Neural progenitor cell (in vitro differentiated cells): ENCODE data around the gene ZBTB46. TPM values are rescaled to one million over a fixed set of nuclear protein-coding genes. Genes with fewer than 3 reads are reported as not detected.

Experiments
- DNase-seq: peaks from one replicate; pipeline ENCODE4 v3.0.0-alpha.2; 2016; ENCODE audit warnings: low spot score
- H2AFZ ChIP-seq: fragments of 200-600 bp; sonication (generic); replicated peaks from 2 replicates; pipeline ENCODE4 v1.6.1; 2016; ENCODE audit warnings: antibody characterized with exemption
- H3F3A ChIP-seq: fragments of 200-600 bp; sonication (generic); 2 replicates; pipeline ENCODE4 v1.6.1; 2016; ENCODE audit warnings: antibody characterized with exemption, low read depth
- H3K27ac ChIP-seq: fragments of 200-600 bp; sonication (generic); 2 replicates; pipeline ENCODE4 v1.5.1; 2016; ENCODE audit warnings: mild to moderate bottlenecking
- H3K27me3 ChIP-seq: fragments of 200-600 bp; sonication (generic); 2 replicates; pipeline ENCODE4 v1.6.1; 2016; ENCODE audit warnings: mild to moderate bottlenecking, moderate library complexity
- H3K36me3 ChIP-seq: fragments of 200-600 bp; sonication (generic); 2 replicates; pipeline ENCODE4 v1.5.1; 2016
- H3K4me1 ChIP-seq: fragments of 200-600 bp; sonication (generic); 2 replicates; pipeline ENCODE4 v1.6.1; 2016; ENCODE audit warnings: mixed run types
- H3K4me2 ChIP-seq: fragments of 200-600 bp; sonication (generic); 2 replicates; pipeline ENCODE4 v1.6.1; 2016
- H3K4me3 ChIP-seq: fragments of 200-600 bp; sonication (generic); 2 replicates; pipeline ENCODE4 v1.5.1; 2016
- H3K79me2 ChIP-seq: fragments of 200-600 bp; sonication (generic); 2 replicates; pipeline ENCODE4 v1.6.1; 2016; ENCODE audit warnings: low read depth
- H3K9ac ChIP-seq: fragments of 200-600 bp; sonication (generic); 2 replicates; pipeline ENCODE4 v1.6.1; 2016
- H3K9me3 ChIP-seq: fragments of 200-600 bp; sonication (generic); 2 replicates; pipeline ENCODE4 v1.5.1; 2016; ENCODE audit warnings: low read depth
- H4K20me1 ChIP-seq: fragments of 200-600 bp; sonication (generic); 2 replicates; pipeline ENCODE4 v1.6.1; 2016; ENCODE audit warnings: low read depth
- H3K27ac Mint-ChIP-seq: 3 replicates; pipeline ENCODE4 v1.8.0; 2021; ENCODE audit warnings: mixed read lengths
- H3K27me3 Mint-ChIP-seq: 2 replicates; pipeline ENCODE4 v1.8.0; 2022; ENCODE audit warnings: low read depth, mild to moderate bottlenecking, inconsistent platforms, moderate library complexity, mixed read lengths; ENCODE audit not compliant: insufficient read depth
- H3K36me3 Mint-ChIP-seq: 3 replicates; pipeline ENCODE4 v1.8.0; 2021; ENCODE audit warnings: mixed read lengths
- H3K4me1 Mint-ChIP-seq: 3 replicates; pipeline ENCODE4 v1.8.0; 2021; ENCODE audit warnings: mixed read lengths
- H3K4me3 Mint-ChIP-seq: 3 replicates; pipeline ENCODE4 v1.8.0; 2021; ENCODE audit warnings: mild to moderate bottlenecking, moderate library complexity, mixed read lengths
- H3K9me3 Mint-ChIP-seq: 3 replicates; pipeline ENCODE4 v1.8.0; 2020; ENCODE audit warnings: mixed read lengths
- EZH2 ChIP-seq: fragments of 200-600 bp; sonication (generic); IDR thresholded peaks from 2 replicates; pipeline ENCODE4 v1.6.1; 2017; ENCODE audit warnings: antibody characterized with exemption, mild to moderate bottlenecking, moderate library complexity
- EZH2phosphoT487 ChIP-seq: fragments of 200-600 bp; sonication (generic); IDR thresholded peaks from 2 replicates; pipeline ENCODE4 v1.6.1; 2017; ENCODE audit warnings: antibody characterized with exemption
- total RNA-seq: library from RNA; depleted of rRNA; stranded (reverse); fragments of >200 nt; gene quantifications from 2 replicates; pipeline ENCODE4 v1.2.3, GENCODE V29; 2015; ENCODE audit warnings: low replicate concordance
- TF ChIP-seq, protein P1 (sequence below): fragments of 200-600 bp; sonication (generic); IDR thresholded peaks from 2 replicates; pipeline ENCODE4 v1.5.1; 2017; ENCODE audit warnings: antibody characterized with exemption, mild to moderate bottlenecking

ZBTB46 gene
- total RNA-seq, 1 donor from 2014 or later, result 8.1 TPM

GRCh38 chr20:63783970-63784369, 47.1 kb downstream of the ZBTB46 start:
- Histone ChIP-seq H3K36me3 (no peaks in the 10 kb centered on the region), H3K4me2 (no peak overlapping the region), H3K79me2 (no peaks in the 10 kb centered on the region), H3K9ac (no peak overlapping the region), H3K27ac (no peak overlapping the region), H3K4me1 (peaks cover 8% of the 10 kb centered on the region), H4K20me1 (peaks cover 3% of the 10 kb centered on the region), H3F3A (peaks cover 10% of the 10 kb centered on the region), H3K27me3 (no peaks in the 10 kb centered on the region), H3K4me3 (no peak overlapping the region), H2AFZ (no peak overlapping the region), H3K9me3 (no peaks in the 10 kb centered on the region)
- DNase-seq, result no peak
- Mint-ChIP-seq H3K27me3 (peaks cover 6% of the 10 kb centered on the region), H3K4me3 (no peak overlapping the region), H3K9me3 (no peaks in the 10 kb centered on the region), H3K36me3 (peaks cover 2% of the 10 kb centered on the region), H3K4me1 (peaks cover 27% of the 10 kb centered on the region), H3K27ac (peak overlapping the region; percentile 87)
- TF ChIP-seq, protein P1, sequence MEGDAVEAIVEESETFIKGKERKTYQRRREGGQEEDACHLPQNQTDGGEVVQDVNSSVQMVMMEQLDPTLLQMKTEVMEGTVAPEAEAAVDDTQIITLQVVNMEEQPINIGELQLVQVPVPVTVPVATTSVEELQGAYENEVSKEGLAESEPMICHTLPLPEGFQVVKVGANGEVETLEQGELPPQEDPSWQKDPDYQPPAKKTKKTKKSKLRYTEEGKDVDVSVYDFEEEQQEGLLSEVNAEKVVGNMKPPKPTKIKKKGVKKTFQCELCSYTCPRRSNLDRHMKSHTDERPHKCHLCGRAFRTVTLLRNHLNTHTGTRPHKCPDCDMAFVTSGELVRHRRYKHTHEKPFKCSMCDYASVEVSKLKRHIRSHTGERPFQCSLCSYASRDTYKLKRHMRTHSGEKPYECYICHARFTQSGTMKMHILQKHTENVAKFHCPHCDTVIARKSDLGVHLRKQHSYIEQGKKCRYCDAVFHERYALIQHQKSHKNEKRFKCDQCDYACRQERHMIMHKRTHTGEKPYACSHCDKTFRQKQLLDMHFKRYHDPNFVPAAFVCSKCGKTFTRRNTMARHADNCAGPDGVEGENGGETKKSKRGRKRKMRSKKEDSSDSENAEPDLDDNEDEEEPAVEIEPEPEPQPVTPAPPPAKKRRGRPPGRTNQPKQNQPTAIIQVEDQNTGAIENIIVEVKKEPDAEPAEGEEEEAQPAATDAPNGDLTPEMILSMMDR, result no peak
- no peak for TF ChIP-seq EZH2
- TF ChIP-seq EZH2phosphoT487, result no peak

DNA sequence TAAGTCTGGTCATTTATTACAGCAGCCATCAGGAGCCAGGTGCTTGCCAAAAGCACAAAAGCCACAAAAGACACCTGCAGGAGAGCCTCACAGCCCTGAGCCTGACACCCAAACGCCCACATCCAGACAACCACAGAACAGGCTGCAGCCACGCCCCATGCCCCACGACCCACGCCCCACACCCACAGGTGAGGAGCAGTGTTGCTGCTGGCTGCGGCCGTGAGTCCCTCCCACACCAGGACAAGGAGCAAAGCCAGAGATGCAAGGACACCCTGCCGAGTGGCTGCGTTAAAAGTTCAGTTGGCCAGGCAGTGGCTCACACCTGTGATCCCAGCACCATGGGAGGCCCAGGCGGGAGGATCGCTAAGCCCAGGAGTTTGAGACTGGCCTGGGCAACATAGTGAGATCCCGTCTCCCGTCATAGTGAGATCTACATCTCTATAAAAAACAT, 48.5 kb downstream of the ZBTB46 start:
- H3K9me3 ChIP-seq, result no peaks in the 10 kb centered on the region
- H3K9ac ChIP-seq, result no peak overlapping the region
- Mint-ChIP-seq H3K27ac (no peak overlapping the region), H3K9me3 (no peaks in the 10 kb centered on the region), H3K4me1 (peaks cover 30% of the 10 kb centered on the region), H3K27me3 (peaks cover 6% of the 10 kb centered on the region), H3K4me3 (no peak overlapping the region), H3K36me3 (peaks cover 2% of the 10 kb centered on the region)
- H3K27me3 ChIP-seq, result no peaks in the 10 kb centered on the region
- H3K27ac ChIP-seq, result no peak overlapping the region
- H3K4me2 ChIP-seq, result no peak overlapping the region
- H2AFZ ChIP-seq, result no peak overlapping the region
- peaks cover 2% of the 10 kb centered on the region for H3K79me2 ChIP-seq
- H4K20me1 ChIP-seq, result peaks cover 3% of the 10 kb centered on the region
- no peak for DNase-seq
- H3F3A ChIP-seq, result peaks cover 10% of the 10 kb centered on the region
- no peak overlapping the region for H3K4me3 ChIP-seq
- TF ChIP-seq EZH2 (no peak), EZH2phosphoT487 (no peak)
- TF ChIP-seq, protein P1, result no peak
- no peaks in the 10 kb centered on the region for H3K36me3 ChIP-seq
- peaks cover 8% of the 10 kb centered on the region for H3K4me1 ChIP-seq

DNA sequence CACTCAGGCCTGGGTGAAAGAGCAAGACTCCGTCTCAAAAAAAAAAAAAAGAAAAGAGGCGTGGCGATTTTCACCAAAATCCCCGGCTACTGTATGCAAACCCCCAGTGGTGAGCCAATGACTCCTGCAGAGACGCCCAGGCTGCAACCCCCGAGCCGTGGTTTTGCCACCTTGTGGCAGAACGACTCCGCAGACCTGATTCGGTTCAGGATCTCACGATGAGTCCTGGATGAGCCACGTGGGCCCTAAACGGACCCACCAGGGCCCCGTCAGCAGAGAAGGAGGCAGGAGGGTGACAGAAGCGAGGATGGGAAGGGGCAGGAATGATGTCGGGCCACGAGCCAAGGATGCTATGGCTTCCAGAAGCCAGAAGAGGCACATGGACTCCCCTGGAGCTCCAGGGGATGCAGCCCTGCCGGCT, 49.0 kb downstream of the ZBTB46 start:
- Mint-ChIP-seq H3K27me3 (peaks cover 6% of the 10 kb centered on the region), H3K4me1 (peaks cover 26% of the 10 kb centered on the region), H3K9me3 (no peaks in the 10 kb centered on the region), H3K4me3 (no peak overlapping the region), H3K36me3 (peaks cover 2% of the 10 kb centered on the region), H3K27ac (no peak overlapping the region)
- no peak overlapping the region for H3K9ac ChIP-seq
- no peak overlapping the region for H3K4me2 ChIP-seq
- H3F3A ChIP-seq, result peaks cover 10% of the 10 kb centered on the region
- H3K36me3 ChIP-seq, result no peaks in the 10 kb centered on the region
- TF ChIP-seq EZH2 (no peak), EZH2phosphoT487 (no peak)
- TF ChIP-seq, protein P1, result no peak
- DNase-seq, result no peak
- H4K20me1 ChIP-seq, result peaks cover 3% of the 10 kb centered on the region
- H2AFZ ChIP-seq, result no peak overlapping the region
- no peaks in the 10 kb centered on the region for H3K27me3 ChIP-seq
- H3K4me3 ChIP-seq, result no peak overlapping the region
- no peaks in the 10 kb centered on the region for H3K9me3 ChIP-seq
- no peak overlapping the region for H3K27ac ChIP-seq
- peaks cover 8% of the 10 kb centered on the region for H3K4me1 ChIP-seq
- H3K79me2 ChIP-seq, result peaks cover 7% of the 10 kb centered on the region
